HFFc6 (cell line): ENCODE results near the gene KIF4B. TPM values are rescaled to one million over a fixed set of nuclear protein-coding genes. Genes with fewer than 3 reads are reported as not detected.

Source experiments
- DNase-seq: peaks from one replicate; pipeline ENCODE4 v3.0.0-alpha.2; 2018
- H3K27ac Mint-ChIP-seq: 2 replicates; pipeline ENCODE4 v1.8.0; 2020; ENCODE audit warnings: mild to moderate bottlenecking, mixed read lengths
- H3K27me3 Mint-ChIP-seq: 2 replicates; pipeline ENCODE4 v1.8.0; 2021; ENCODE audit warnings: mild to moderate bottlenecking, moderate library complexity, mixed read lengths; ENCODE audit not compliant: insufficient read depth
- H3K36me3 Mint-ChIP-seq: 2 replicates; pipeline ENCODE4 v1.8.0; 2021; ENCODE audit warnings: low read depth, mixed read lengths
- H3K4me1 Mint-ChIP-seq: 2 replicates; pipeline ENCODE4 v1.8.0; 2020; ENCODE audit warnings: low read depth, mixed read lengths
- H3K4me3 Mint-ChIP-seq: 2 replicates; pipeline ENCODE4 v1.8.0; 2020; ENCODE audit warnings: mild to moderate bottlenecking, moderate library complexity, mixed read lengths
- H3K9me3 Mint-ChIP-seq: 2 replicates; pipeline ENCODE4 v1.8.0; 2020; ENCODE audit warnings: mild to moderate bottlenecking, mixed read lengths
- total RNA-seq, 6 experiments: library from RNA; stranded (reverse); fragmentation: NEBNext Ultra II Directional; extraction: Animal tissue kit (Norgen Biotek cat#: 25700); gene quantifications; 2 replicates in 1 of 6; 3 replicates in 5 of 6; pipeline ENCODE4 v1.2.3, GENCODE V29; 2021
- TF ChIP-seq, protein P1 (sequence below): fragments of 200-600 bp; sonication (generic); IDR thresholded peaks from 2 replicates; pipeline ENCODE4 v1.5.0; 2021; ENCODE audit warnings: antibody characterized with exemption, mild to moderate bottlenecking

The KIF4B gene
- total RNA-seq, 6 experiments from 2014 or later, result 0.05 to 0.21 (median 0.13) TPM

DNA sequence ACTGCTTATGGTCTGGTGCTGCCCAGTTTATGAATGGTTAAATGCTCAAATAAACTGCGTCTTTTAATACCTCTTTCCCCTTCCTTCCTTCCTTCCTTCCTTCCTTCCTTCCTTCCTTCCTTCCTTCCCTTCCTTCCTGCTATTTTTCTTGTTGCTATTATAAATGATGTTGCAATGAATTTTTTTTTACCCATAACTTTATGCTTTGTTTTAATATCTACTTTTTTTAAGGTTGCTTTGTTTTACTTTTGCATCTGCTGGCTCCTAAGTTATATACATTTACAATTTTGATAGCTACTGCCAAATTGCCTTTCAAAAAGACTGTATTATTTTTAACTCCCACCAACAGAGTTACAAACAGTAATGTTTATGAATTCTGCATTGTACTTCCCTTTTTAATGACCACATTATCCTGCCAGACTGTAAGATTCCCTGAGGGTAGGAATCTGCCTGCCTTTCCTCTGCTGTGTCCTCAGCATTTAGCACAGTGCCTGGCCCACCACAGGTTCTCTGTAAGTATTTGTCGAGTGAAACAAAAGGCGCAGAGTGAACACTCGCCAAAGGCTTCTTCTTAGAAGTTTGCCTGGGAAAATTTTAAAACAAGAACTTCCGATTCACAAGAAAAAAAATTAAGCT lies 36.9 kb downstream of the KIF4B start:
- TF ChIP-seq, protein P1, sequence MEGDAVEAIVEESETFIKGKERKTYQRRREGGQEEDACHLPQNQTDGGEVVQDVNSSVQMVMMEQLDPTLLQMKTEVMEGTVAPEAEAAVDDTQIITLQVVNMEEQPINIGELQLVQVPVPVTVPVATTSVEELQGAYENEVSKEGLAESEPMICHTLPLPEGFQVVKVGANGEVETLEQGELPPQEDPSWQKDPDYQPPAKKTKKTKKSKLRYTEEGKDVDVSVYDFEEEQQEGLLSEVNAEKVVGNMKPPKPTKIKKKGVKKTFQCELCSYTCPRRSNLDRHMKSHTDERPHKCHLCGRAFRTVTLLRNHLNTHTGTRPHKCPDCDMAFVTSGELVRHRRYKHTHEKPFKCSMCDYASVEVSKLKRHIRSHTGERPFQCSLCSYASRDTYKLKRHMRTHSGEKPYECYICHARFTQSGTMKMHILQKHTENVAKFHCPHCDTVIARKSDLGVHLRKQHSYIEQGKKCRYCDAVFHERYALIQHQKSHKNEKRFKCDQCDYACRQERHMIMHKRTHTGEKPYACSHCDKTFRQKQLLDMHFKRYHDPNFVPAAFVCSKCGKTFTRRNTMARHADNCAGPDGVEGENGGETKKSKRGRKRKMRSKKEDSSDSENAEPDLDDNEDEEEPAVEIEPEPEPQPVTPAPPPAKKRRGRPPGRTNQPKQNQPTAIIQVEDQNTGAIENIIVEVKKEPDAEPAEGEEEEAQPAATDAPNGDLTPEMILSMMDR, result no peak
- Mint-ChIP-seq H3K4me1 (no peaks in the 10 kb centered on the region), H3K36me3 (no peaks in the 10 kb centered on the region), H3K4me3 (no peak overlapping the region), H3K9me3 (no peaks in the 10 kb centered on the region), H3K27me3 (peaks cover 5% of the 10 kb centered on the region; the same call in 1 of the 2 replicates), H3K27ac (no peak overlapping the region)
- DNase-seq, result no peak

GRCh38 chr5:155052532-155052931 lies 39.0 kb downstream of the KIF4B start:
- TF ChIP-seq, protein P1, result no peak
- Mint-ChIP-seq H3K36me3 (no peaks in the 10 kb centered on the region), H3K4me1 (no peaks in the 10 kb centered on the region), H3K27me3 (peaks cover 6% of the 10 kb centered on the region; the same call in 1 of the 2 replicates), H3K4me3 (no peak overlapping the region), H3K9me3 (no peaks in the 10 kb centered on the region), H3K27ac (no peak overlapping the region)
- no peak for DNase-seq

- no peaks in the 10 kb centered on the region for H3K36me3 Mint-ChIP-seq
- TF ChIP-seq, protein P1, result no peak
- H3K27ac Mint-ChIP-seq, result no peak overlapping the region
- no peaks in the 10 kb centered on the region for H3K9me3 Mint-ChIP-seq
- no peaks in the 10 kb centered on the region for H3K4me1 Mint-ChIP-seq
- no peak overlapping the region for H3K4me3 Mint-ChIP-seq
- no peak for DNase-seq
- H3K27me3 Mint-ChIP-seq, result peaks cover 3% of the 10 kb centered on the region; the same call in 1 of the 2 replicates
These were observed 39.9 kb downstream of the KIF4B start for GRCh38 chr5:155053501-155053900.

GRCh38 chr5:155056644-155057269 lies 43.2 kb downstream of the KIF4B start:
- no peak overlapping the region for H3K4me3 Mint-ChIP-seq
- no peaks in the 10 kb centered on the region for H3K9me3 Mint-ChIP-seq
- H3K4me1 Mint-ChIP-seq, result no peaks in the 10 kb centered on the region
- DNase-seq, result no peak
- H3K36me3 Mint-ChIP-seq, result no peaks in the 10 kb centered on the region
- TF ChIP-seq, protein P1, result no peak
- no peak overlapping the region for H3K27ac Mint-ChIP-seq
- H3K27me3 Mint-ChIP-seq, result peaks cover 1% of the 10 kb centered on the region; the same call in 1 of the 2 replicates

DNA sequence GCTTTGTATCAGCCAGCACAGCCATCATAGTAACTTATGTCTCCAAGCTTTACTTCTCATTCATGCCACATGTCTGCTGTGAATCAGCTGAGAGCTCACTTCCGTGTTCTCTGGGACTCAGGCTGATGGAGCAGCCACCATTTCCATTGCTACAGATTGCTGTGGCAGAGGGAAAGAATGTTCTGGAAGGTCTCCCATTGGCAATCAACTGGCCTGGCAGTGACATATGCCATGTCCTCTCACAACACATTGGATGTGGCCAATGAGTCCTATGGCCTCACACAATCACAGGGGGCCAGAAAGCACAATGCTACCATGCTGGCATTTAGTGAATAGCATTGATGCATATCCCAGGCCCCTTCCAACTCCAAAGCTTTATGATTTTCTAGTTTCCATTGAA lies 44.1 kb downstream of the KIF4B start:
- H3K4me3 Mint-ChIP-seq, result no peak overlapping the region
- no peak overlapping the region for H3K27ac Mint-ChIP-seq
- TF ChIP-seq, protein P1, result no peak

More for the DNA sequence above, 44.1 kb downstream of the KIF4B start:
- Mint-ChIP-seq H3K27me3 (peaks cover 1% of the 10 kb centered on the region; the same call in 1 of the 2 replicates), H3K9me3 (no peaks in the 10 kb centered on the region), H3K36me3 (no peaks in the 10 kb centered on the region), H3K4me1 (no peaks in the 10 kb centered on the region)
- DNase-seq, result no peak
